ENCODE measurements around the gene STOX2. TPM values are rescaled to one million over a fixed set of nuclear protein-coding genes. Genes with fewer than 3 reads are reported as not detected.

Gene STOX2
- total RNA-seq, 4 donors from 2014 or later = 4.2 to 14.9 (median 10.9) TPM

DNA sequence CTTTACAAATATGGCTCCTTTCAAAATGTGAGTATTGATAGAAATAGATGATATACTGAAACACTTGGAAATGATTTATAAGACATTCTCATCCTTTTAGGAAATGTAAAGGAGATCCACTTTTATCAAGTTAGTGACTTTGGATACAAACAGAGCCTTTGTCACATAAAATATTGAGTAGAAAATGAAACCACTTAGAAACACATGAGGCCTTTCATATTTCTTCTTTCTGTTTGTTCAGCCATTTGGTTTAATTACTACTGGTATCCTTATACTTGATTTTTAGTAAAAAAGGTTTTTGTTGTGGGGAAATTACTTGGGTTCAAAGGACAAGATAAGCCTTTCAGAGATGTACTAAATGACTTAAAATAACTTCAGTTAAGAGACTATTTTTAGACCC is 4.1 kb downstream of the STOX2 start:
- no peak for TF ChIP-seq POLR2A (IDR thresholded peaks at IDR 0.05)
- H3K4me3 ChIP-seq (ENCODE audit: low read depth, poor library complexity, severe bottlenecking) = no peak overlapping the region
- intact Hi-C loops (cut with DNase I; ENCODE audit: low total_unique reads) = no loop called here
- no peak for DNase-seq (ENCODE audit: low spot score in 2 of 2)

DNA sequence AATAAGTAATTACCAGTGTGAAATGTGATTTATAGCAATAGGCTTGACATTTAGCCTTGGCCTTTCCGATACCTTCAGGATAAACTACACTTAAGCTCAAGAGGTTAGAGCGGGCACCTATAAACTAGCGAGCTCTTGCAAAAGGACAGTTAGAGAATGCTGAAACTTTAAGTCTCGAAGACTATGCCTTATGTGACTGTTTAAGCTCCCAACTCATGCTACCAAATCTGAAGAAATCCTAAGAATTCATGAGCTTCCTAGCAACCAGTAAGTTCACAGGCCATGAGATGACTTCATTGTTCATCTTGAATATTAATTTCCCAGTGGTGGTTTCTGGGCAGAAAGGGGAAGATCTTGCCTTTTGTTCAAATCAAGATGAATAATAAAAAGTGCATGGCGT is 4.7 kb downstream of the STOX2 start:
- 86 to 94% methylated on average over 5 of the region's 5 CpGs for WGBS, 2 donors
- DNase-seq (ENCODE audit: low spot score in 2 of 2) = no peak
- no peak overlapping the region for H3K4me3 ChIP-seq (ENCODE audit: low read depth, poor library complexity, severe bottlenecking)
- TF ChIP-seq POLR2A (IDR thresholded peaks at IDR 0.05) = no peak
- intact Hi-C loops (cut with DNase I; ENCODE audit: low total_unique reads) = no loop called here

DNA sequence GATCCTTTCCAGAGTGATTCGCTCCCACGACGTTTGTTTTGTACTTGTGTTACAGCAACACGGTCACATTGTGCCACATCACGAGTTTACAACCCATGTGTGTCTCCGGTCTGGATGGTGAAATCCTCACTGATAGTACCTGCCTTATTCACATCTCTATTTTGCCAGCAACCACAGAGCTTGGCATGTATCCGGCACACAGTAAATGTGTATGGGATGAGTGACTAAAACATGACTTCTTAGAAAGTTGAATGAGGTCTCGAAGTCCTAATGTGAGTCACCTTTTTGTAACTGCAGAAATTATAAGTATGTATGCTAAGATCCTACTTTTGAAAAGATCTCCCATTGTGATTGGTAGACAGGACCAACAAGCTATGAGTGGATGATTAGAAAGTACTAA is 7.5 kb downstream of the STOX2 start:
- 84 to 86% methylated on average over 8 of the region's 8 CpGs for WGBS, 2 donors
- intact Hi-C loops (cut with DNase I; ENCODE audit: low total_unique reads) = no loop called here
- H3K4me3 ChIP-seq (ENCODE audit: low read depth, poor library complexity, severe bottlenecking) = no peak overlapping the region
- TF ChIP-seq POLR2A (IDR thresholded peaks at IDR 0.05) = no peak
- TF ChIP-seq, protein P1, sequence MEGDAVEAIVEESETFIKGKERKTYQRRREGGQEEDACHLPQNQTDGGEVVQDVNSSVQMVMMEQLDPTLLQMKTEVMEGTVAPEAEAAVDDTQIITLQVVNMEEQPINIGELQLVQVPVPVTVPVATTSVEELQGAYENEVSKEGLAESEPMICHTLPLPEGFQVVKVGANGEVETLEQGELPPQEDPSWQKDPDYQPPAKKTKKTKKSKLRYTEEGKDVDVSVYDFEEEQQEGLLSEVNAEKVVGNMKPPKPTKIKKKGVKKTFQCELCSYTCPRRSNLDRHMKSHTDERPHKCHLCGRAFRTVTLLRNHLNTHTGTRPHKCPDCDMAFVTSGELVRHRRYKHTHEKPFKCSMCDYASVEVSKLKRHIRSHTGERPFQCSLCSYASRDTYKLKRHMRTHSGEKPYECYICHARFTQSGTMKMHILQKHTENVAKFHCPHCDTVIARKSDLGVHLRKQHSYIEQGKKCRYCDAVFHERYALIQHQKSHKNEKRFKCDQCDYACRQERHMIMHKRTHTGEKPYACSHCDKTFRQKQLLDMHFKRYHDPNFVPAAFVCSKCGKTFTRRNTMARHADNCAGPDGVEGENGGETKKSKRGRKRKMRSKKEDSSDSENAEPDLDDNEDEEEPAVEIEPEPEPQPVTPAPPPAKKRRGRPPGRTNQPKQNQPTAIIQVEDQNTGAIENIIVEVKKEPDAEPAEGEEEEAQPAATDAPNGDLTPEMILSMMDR (IDR thresholded peaks at IDR 0.05) = no peak
- DNase-seq (ENCODE audit: low spot score in 2 of 2) = no peak

DNA sequence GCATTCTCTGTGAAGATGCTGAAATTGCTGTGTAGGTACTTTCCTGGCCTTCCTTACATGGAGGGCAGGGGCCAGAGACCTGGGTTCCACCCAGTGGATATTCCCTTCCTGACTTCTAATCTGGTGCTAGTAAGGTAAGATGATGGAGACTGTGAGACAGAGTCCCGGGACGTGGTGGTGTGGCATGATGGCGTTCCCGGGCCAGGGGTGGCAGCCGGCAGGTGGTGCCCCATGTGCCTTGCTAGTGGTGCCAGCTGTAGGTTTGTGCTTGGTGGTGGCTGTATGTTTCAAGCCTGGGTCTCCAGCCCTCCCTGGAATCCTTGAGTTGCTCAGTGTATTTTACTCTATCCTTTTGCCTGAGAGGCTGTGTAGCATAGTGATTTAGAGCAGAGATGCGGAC is 10.9 kb downstream of the STOX2 start:
- WGBS, 2 donors = 78 to 80% methylated on average over 6 of the region's 6 CpGs
- H3K4me3 ChIP-seq (ENCODE audit: low read depth, poor library complexity, severe bottlenecking) = no peak overlapping the region
- intact Hi-C loops (cut with DNase I; ENCODE audit: low total_unique reads) = no loop called here
- no peak for TF ChIP-seq POLR2A (IDR thresholded peaks at IDR 0.05)
- TF ChIP-seq, protein P1 (IDR thresholded peaks at IDR 0.05) = no peak
- DNase-seq (ENCODE audit: low spot score in 2 of 2) = no peak

DNA sequence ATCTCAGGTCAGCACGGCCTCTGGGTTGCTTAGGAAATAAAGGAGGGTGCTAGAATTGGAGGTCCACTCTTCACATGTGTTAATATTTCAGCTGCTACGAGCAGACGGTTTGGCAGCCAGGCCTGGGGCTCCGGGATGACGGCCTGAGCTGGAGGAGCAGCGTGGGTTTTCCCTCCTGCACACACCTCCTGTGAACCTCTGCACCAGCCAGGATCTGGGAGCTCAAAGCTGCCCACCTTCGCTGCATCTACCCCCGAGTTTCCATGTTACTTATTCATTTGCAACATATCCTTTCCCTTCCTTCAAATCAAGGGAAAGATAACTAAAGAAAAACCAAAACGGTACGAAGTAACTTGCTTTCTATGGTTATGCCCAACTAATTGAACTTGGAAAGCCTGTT is 13.6 kb downstream of the STOX2 start:
- H3K4me3 ChIP-seq (ENCODE audit: low read depth, poor library complexity, severe bottlenecking) = no peak overlapping the region
- TF ChIP-seq POLR2A (IDR thresholded peaks at IDR 0.05) = no peak
- TF ChIP-seq, protein P1 (IDR thresholded peaks at IDR 0.05) = no peak
- intact Hi-C loops (cut with DNase I; ENCODE audit: low total_unique reads) = no loop called here
- 76 to 79% methylated on average over 10 of the region's 10 CpGs for WGBS, 2 donors
- DNase-seq (ENCODE audit: low spot score in 2 of 2) = no peak

DNA sequence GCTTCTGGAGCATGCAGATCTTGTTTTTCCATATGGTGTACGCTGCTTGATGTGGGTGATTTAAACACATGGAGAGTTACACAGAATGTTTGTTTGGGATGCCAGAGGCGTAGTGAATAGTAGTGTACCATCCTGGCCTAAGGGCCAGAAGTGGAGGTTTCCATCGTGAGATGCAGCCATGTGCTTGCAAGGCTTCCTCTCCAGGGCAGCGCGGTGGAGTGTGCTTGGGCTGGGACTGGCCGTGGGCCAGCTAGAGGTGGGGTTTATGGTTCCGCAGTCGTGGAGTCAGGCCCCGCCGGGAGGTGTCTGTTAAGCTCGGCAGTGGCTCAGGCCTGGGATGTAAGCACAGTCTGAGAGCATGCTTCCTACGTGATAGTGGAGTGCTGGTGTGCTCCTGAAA is 14.0 kb downstream of the STOX2 start:
- intact Hi-C loops (cut with DNase I; ENCODE audit: low total_unique reads) = no loop called here
- TF ChIP-seq, protein P1 (IDR thresholded peaks at IDR 0.05) = no peak
- TF ChIP-seq POLR2A (IDR thresholded peaks at IDR 0.05) = no peak
- WGBS, 2 donors = 38 to 59% methylated on average over 12 of the region's 12 CpGs
- no peak overlapping the region for H3K4me3 ChIP-seq (ENCODE audit: low read depth, poor library complexity, severe bottlenecking)
- no peak for DNase-seq (ENCODE audit: low spot score in 2 of 2)

DNA sequence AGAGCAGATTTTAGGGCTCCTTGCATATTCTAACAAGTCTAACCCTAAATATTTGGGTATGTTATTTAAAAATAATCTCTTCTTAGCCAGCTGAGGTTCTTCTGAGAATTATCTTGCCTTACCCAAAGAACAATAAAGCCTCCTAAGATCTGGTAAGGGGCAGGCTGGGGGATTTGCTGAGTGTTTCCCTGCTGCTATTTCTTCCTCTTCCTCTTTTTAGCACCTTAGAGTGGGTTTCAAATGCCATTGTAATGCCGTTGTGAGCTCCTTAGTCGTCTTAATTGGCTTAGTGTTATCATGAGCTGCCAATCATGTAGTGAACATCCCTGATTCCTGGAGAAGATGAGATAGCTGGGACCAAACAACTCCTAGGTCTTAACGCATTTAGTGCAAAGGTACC is 15.4 kb downstream of the STOX2 start:
- TF ChIP-seq, protein P1 (IDR thresholded peaks at IDR 0.05) = no peak
- no peak for TF ChIP-seq POLR2A (IDR thresholded peaks at IDR 0.05)
- DNase-seq (ENCODE audit: low spot score in 2 of 2) = no peak
- H3K4me3 ChIP-seq (ENCODE audit: low read depth, poor library complexity, severe bottlenecking) = no peak overlapping the region
- 48 to 62% methylated on average over 3 of the region's 3 CpGs for WGBS, 2 donors
- intact Hi-C loops (cut with DNase I; ENCODE audit: low total_unique reads) = no loop called here
